ENCODE measurements around the gene SRPRB. TPM values are rescaled to one million over a fixed set of nuclear protein-coding genes. Genes with fewer than 3 reads are reported as not detected.

The SRPRB gene
- total and polyA plus RNA-seq, 9 of the 15 experiments (the other 6 are each of a cell fraction or from before 2014, with no cell fraction given), result 29.5 to 66.0 (median 41.4) TPM

DNA sequence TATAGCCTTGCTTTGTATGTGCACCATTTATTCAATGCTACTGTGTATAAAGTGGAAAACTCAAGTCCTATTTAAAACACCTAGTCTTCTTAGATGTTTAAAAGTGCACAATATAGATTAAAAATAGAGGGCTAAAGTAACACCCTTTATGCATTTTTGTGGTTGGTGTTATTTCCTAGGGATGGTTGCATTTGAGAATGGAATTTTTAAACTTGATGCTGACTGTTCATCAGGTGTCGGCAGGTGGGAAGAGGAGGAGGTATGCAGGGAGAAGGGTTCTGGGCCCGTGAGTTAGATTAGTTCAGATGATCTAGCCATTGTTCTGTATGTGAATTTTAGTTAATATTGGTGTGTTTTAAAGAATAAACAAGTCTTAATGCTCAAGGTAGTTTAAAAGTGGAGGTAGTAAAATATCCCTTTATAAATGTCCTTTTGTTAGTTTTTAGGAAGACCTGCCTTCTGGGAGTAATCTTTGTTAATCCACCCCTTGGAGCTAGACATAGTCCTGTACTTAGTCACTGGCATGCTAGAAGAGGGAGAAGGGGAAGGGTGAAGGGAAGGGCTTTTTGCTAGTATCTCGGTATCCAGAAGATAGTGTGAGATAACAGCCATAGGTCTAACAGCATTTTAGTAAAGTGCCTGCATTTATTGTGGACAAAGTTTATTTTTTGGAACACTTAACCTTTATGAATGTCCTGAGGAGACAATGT lies 8.1 kb upstream of the SRPRB start:
- BruUV-seq (replicated peaks), result no TSS peak
- no peak overlapping the region for H3K27ac ChIP-seq (ENCODE audit: extremely low read depth, low read depth, low read length)
- no peak overlapping the region for H3K4me2 ChIP-seq (ENCODE audit: insufficient read depth, low read length)

More for the DNA sequence above, 8.1 kb upstream of the SRPRB start:
- no peak overlapping the region for H2AFZ ChIP-seq (ENCODE audit: low read depth, low read length)
- no peaks in the 10 kb centered on the region for H3K27me3 ChIP-seq (ENCODE audit: control insufficient read depth in 2 of 2, insufficient read depth in 2 of 2, low read length in 2 of 2)
- no peak for ATAC-seq
- in situ Hi-C loops (cut with MboI) (no loop called here), intact Hi-C loops (cut with micrococcal nuclease) (no loop called here)
- no peak overlapping the region for H3K9ac ChIP-seq (ENCODE audit: insufficient read depth in 1 of 2, low read depth in 2 of 2, low read length in 2 of 2)
- H3K79me2 ChIP-seq (ENCODE audit: control insufficient read depth, insufficient read depth, low read length), result no peaks in the 10 kb centered on the region
- ChIA-PET POLR2A (no interaction called here), CTCF (ENCODE audit: low intra/inter-chr PET ratio) (no interaction called here)
- no peak for FAIRE-seq
- H3K9me1 ChIP-seq (ENCODE audit: control insufficient read depth, insufficient read depth, low read length), result no peaks in the 10 kb centered on the region
- TF ChIP-seq ZNF780A (CRISPR knock-in tag; IDR thresholded peaks at IDR 0.05), result no peak
- TF ChIP-seq, protein P1, sequence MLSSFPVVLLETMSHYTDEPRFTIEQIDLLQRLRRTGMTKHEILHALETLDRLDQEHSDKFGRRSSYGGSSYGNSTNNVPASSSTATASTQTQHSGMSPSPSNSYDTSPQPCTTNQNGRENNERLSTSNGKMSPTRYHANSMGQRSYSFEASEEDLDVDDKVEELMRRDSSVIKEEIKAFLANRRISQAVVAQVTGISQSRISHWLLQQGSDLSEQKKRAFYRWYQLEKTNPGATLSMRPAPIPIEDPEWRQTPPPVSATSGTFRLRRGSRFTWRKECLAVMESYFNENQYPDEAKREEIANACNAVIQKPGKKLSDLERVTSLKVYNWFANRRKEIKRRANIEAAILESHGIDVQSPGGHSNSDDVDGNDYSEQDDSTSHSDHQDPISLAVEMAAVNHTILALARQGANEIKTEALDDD (IDR thresholded peaks at IDR 0.05), result 0 out of 2 replicates have a peak, but pooled peaks have one; percentile 28
- no peaks in the 10 kb centered on the region for H3K36me3 ChIP-seq (ENCODE audit: control insufficient read depth, insufficient read depth, low read length)
- H4K20me1 ChIP-seq (replicated peaks; ENCODE audit: control insufficient read depth, insufficient read depth, low read length), result no peaks in the 10 kb centered on the region
- no peak for DNase-seq (ENCODE audit: extremely low read depth in 1 of 4, low spot score in 3 of 4)
- H3K4me3 ChIP-seq, result no peak overlapping the region
- 4% methylated on average over 3 of the region's 3 CpGs for WGBS (ENCODE audit: insufficient coverage, low coverage, missing lambda C conversion rate)
- H3K4me1 ChIP-seq (replicated peaks in 1 of 2; ENCODE audit: control insufficient read depth in 2 of 2, insufficient read depth in 2 of 2, low read length in 2 of 2), result no peaks in the 10 kb centered on the region; a peak in 1 of 5 replicates
- H3K9me3 ChIP-seq (replicated peaks; ENCODE audit: control insufficient read depth, insufficient read depth, low read depth, low read length), result no peaks in the 10 kb centered on the region
